ENCODE results near the gene PCSK2.

The PCSK2 gene

DNA sequence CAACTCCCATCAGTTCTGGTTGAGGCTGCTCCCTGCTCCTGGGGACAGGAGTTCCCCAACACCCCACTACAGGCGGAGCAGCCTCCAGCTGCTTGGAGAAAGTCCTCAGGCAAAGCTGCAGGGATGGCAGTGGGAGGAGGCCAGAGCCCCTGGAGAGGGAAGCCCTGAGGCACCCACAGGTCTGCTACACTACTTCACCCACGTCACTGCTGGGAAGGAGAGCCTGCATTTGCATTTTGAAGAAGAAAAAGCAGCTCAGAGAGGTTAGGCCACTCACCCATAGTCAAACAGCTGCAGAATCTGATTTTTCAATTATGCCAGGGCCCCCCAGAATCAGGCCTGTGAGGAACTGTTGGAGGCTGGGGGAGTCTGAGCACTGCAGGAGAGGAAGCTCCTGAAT, 287.1 kb downstream of the PCSK2 start:
- DNase-seq, result no peak

DNA sequence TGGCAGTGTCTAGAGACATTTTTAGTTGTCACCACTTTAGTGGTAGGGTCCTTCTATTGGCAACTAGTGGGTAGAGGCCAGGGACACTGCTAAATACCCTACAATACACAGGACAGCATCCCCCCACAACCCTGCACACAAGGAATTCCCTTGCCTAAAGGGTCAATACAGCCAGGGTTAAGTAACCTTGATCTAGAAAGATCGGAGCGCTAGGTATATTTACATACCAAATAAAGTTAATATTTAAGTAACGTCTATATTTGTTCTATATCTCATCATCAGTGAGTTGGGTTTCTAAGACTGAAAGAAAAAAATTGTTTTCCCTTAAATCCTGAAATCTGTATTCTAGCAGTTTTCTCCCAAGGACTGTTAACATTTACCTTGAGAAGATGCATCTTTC, 288.2 kb downstream of the PCSK2 start:
- DNase-seq, result no peak

DNA sequence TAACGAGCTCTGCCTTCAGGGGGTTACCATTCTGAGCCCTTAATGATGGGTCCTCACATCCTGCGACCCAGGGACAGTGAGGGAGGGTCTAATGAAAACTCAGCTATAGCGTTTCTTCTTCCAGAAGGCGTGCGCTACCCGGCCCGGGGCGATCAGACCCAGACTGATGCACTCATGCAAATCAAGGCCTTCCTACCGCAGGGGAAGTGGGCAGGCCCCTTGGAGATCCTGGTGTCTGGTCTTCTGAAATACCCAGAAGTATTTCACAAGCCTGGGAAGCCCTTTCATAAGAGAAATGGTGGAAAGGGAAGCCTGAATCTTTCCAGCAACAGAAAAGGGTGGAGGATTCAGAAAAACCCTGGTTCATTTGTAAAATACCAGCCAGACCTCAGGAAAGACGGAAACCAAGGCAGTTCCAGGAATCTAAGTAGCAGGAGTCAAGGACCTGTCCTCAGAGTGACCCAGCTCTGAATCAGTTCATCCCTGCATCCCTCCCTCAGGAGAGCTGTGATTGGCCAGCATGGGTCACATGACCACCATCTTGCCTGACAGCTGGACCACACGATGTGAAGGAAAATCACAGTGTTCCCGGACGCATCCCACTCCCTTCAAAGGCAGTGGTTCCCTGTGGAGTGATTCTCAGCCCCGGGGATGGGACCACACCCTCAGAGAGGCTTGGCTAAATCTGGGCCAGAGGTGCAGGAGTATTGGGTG, 291.7 kb downstream of the PCSK2 start:
- no peak for DNase-seq

DNA sequence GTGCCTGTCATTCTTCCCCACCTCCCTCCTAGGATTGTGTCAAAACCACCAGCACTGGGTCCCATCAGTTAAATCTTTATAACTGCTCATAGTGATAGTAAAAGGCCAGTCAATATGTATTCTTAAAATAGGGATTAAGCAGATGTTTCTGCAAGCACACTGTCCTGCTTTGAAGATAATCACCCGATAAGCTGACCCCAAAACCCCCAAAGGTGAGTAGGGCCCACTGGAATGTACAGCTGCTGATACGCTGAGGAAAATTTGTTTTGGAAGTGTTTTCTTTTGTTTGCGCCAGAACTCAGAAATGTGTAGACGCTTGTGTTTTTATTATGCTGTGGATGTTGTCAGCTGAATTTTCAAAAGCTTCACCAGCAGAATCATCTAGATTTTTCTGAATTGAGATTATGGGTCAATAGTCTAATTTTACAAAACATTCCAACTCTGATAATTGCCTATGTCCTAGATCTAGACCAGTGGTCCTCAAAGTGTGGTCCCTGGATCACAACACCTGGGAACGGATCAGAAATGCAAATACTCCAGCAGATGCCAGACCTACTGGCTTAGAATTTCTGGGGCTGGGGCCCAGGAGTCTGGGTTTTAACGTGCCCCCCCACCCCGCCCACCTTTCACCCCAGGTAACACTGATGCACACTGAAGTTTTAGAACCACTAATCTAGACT, 292.9 kb downstream of the PCSK2 start:
- DNase-seq, result no peak

DNA sequence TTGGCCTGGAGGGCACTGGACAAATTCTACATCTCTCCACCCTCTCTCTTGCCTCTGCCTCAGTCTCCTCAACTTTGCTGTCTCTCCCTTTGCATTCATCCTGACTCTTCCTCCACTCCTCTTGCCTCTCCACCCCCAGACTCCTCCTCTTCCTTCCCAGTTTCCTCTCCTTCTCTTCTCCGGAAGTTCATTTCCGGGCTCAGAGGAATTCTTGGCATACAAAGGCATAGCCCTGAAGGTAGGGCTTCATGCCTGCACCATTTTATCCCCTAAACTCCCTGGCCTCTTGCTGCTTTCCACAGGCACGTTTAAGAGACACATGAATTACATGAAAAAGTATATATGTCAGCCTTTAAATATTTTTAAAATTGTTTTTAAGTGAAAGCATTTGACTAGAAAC, 293.7 kb downstream of the PCSK2 start:
- no peak for DNase-seq

DNA sequence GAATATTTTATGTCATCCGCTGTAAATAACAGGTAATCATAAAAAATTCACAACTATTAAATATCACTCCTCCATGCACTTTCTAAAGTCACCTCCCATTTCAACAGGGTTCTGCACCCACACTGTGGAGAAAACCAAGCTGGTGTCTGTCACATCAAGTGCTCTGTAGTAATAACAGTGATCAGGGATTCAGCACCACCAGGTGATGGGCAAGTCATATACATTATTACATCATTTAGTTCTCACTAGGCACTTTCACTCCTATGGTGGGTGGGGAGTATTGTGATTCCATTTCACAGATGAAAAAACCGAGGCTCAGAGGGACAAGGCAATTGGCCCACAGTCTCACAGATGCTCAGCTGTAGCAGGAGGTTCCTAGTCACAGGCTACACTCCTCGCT, 295.7 kb downstream of the PCSK2 start:
- DNase-seq, result no peak

DNA sequence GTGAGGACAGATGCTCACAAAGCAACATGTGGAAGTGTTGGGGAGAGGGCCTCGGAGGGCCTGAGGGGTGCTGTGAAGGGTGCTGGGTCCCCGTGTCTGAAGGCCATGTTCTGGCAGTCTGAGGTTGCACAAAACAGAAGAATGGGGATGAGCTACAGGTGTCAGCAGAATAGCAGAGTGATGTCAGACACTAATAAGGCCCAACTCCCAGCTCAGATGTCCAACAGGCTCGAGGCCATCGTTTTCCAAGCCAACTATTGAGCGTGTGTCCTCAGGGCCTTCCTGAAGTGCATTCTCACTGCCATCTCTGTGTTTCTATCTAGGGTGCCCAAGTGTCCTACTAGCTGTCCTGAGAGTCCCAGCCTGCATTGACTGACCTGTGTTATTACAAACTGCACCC, 296.5 kb downstream of the PCSK2 start:
- no peak for DNase-seq

DNA sequence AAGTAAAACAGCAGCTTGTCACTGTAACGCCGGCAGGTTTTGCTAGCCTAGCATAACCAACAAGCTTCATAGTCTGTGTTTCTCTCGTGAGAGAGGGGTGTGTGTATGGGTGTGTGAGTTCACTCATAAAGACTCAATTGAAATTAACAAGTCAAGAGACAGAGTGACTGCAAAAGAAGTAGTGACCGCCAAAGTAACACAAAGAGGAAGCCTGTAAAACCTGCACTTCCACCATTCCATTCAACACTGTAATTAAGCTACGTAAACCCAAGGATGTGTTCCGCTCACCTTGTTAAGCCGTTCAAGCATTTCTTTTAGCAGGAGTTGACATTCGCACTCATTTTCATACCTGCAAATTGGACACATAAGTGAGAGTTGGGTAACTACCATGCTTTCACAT, 297.7 kb downstream of the PCSK2 start:
- DNase-seq, result no peak

DNA sequence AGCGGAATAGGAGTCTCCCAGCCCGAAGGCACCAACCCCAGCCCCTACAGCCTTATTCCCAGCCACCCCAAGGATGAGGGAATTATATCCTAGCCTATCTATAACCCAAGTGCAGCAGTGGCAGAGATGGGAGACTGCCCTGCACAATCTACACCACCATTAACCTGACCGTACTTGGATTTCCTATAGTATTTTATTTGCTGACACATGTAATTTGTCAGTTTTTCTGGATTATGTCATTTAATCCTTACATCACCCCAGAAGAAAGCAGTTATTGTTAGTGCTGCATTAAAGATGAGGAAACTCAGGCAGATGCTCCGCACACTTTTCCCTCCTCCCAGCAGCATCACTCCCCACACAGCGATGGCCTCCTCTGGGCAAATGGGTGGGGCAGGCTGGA, 298.3 kb downstream of the PCSK2 start:
- DNase-seq, result no peak

DNA sequence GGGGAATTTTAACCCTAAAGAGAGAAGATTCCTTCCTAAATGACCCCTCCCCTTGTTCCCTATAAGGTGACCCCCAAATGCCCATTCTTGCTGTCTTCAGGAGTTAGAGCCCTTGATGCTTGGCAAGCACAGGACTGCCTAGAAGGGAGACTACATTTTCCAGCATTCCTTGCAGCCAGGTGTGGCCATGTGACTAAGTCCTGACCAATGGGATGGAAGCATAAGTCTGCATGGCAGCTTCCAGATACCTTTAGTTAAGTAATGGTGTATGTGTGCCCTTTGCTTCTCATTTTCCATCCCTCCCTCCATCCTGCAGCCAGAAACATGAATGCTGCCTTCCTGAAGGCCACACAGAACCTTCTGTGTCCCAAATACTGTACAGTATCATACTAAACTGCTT, 298.8 kb downstream of the PCSK2 start:
- DNase-seq, result no peak

DNA sequence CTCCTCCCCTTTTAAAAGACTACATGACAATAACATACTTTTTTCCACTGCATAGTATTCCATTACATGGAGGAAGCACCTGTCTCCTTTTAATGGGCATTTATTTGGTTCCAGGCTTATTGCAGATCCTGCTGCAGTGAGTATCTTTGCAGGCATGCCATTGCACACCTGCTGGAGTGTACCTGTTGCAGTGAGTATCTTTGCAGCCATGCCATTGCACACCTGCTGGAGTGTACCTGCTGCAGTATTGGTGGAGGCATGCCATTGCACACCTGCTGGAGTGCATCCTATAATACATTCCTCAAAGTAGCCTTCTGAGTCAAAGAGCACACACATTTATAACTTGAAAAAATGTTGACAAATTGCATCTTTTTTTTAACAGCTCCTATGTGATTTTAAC, 302.7 kb downstream of the PCSK2 start:
- DNase-seq, result no peak

DNA sequence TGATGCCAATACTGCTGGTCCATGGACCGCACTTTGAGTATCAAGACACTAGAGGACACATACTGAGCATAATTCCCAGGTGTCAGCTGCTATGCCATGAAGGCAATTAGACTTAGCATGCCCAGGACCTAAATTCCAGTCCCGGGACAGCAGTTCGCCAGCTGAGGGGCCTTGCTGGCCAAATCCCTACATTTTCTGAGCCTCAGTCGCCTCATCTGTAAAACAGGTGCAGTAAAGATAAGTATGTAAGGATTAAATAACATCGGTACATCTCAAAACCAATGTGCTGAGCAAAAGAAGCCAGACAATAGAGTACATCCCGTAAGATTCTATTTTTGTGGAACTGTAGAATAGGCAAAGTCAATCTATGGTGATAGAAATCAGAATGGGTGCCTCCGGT, 303.3 kb downstream of the PCSK2 start:
- no peak for DNase-seq

DNA sequence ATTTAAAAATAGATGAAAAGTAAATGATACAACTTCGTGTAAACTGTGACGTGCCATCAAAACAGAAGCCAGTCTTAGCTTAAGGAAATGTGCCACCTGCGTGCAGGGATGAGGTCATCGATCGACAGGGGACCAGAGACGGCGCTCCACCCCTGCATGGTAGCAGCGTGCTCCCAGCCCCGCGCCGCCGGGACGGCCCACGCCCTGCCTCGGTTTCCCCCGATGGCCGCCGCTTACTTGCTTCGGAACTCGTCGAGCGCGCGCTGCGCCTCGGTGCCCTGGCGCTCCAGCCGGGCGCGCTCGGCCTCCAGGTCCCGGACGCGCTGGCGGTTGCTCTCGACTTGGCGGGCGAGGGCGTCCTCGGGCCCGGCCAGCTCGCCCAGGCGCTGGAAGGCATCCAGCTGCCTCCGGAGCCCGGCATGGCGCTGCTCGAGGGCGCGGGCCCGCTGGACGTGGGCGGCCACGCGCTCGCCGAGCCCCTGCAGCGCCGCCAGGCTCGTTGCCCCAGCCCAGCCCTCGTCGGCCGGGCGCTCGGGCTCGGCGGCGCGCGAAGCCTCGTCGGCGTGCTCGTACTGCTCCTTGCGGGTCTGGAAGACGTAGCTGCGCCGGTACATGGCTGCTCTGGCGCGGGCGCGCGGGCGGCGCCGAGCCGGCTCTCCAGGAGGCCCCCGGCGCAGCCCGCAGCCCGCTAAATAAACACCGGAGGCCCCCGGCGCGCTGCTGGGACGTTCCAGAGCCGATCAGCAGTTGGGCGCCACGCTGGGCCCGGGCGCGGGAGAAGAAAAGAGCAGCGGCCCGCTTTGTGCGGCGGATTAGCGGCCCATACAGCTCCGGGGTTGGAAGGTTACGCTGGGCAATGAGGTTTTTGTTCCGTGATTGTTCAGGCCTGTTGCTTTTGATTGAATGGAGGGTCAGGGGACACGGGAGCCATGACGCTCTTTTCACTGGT, 304.1 kb downstream of the PCSK2 start, which contains the start of gene BFSP1:
Gene BFSP1, minus strand, starts transcription at position 664 of the 949 bp plus-strand sequence. Its CDS starts 50 bp downstream, at position 614.
- DNase-seq, result peak; percentile 43

DNA sequence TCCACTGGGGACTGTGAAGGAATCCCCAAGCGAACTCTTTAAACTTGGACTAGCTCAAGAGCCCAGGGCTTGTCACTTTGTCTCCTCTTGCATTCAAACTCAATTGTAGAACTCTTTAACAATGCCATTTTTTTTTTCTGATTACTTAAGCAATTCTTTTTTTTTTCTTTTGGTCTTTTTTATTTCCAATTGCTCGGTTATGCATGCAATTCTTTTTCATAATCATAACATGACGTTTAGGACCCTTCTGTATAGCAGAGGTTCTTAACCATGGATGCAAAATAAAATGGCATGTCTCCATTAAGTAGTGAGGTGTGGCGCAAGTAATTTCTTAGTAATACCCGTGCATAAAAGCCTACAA, 304.8 kb downstream of the PCSK2 start:
- DNase-seq, result no peak

DNA sequence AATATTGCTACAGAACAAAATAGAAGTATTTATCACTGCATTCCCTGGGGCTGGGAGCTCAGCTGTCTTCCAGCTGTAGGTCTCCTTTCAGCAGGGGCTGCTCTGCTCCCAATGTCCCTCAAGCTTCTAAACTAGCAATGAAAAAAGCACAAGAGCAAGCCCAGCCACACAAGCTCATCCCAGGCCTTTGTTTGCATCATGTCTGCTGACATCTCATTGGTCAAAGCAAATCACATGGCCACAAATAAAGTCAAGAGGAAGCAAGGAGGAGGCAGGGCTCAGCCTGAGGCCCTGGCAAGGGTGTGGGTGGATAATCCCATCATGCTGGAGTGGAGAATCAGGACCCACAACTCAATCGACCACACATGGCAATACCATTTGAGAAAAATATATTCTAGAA, 306.6 kb downstream of the PCSK2 start:
- DNase-seq, result no peak

DNA sequence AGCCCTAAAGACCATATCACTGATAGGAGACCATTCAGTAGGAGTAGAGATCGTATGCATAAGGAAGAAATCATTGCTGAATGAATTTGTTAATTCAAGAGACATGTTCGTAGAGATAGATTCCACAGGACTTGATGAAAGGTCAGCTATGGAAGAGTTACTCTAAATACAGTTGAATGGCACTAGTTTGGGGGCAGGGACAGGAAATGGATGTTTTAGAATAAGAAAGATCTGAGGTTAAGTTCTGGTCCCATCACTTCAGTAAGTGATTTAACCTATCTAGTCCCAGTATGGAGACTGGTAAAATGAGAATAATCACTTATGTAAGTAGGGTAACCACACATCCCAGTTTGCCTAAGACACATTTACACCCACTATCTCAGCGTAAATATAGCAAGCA, 307.2 kb downstream of the PCSK2 start:
- DNase-seq, result no peak
